Body of pancreas (tissue), 4 donors: ENCODE results near the gene STX16. TPM values are rescaled to one million over a fixed set of nuclear protein-coding genes. Genes with fewer than 3 reads are reported as not detected.

Experiments used
- ATAC-seq: fragments of 150-250 bp; one replicate; pipeline ENCODE4 v1.9.1; 2016
- DNase-seq, 4 donors: peaks; one replicate each; pipeline ENCODE4 v3.0.0-alpha.2; 2019
- H3K27ac ChIP-seq, 4 donors: fragments of 200-600 bp; sonication (generic); 1 replicate in 3 of 4; 2 replicates in 1 of 4; pipeline versions ENCODE4 v1.5.1 to v1.6.1; 2016 to 2019; ENCODE audit warnings: mild to moderate bottlenecking in 1 of 4, mixed read lengths in 1 of 4, moderate library complexity in 1 of 4
- H3K27me3 ChIP-seq, 2 donors: fragments of 200-600 bp; sonication (generic); one replicate each; pipeline ENCODE4 v1.6.0; 2016; ENCODE audit warnings: mild to moderate bottlenecking in 1 of 2
- H3K36me3 ChIP-seq, 2 donors: fragments of 200-600 bp; sonication (generic); replicated peaks in 1 of 2; 2 replicates each; pipeline ENCODE4 v1.5.1; 2016; ENCODE audit warnings: low read depth in 2 of 2; ENCODE audit not compliant: insufficient read depth in 1 of 2
- H3K4me1 ChIP-seq: fragments of 200-600 bp; sonication (generic); one replicate; pipeline ENCODE4 v1.6.0; 2016
- H3K4me3 ChIP-seq, 2 donors: fragments of 200-600 bp; sonication (generic); 1 replicate in 1 of 2; 2 replicates in 1 of 2; pipeline ENCODE4 v1.5.1; 2016 to 2019
- H3K9me3 ChIP-seq, 3 donors: fragments of 200-600 bp; sonication (generic); 1 replicate in 2 of 3; 2 replicates in 1 of 3; pipeline ENCODE4 v1.5.1; 2016
- CTCF ChIP-seq, 7 experiments: fragments of 450-650 bp in 4 of 7; fragments of 200-600 bp in 3 of 7; sonication (generic) in 3 of 7; IDR thresholded peaks; one replicate each; pipeline ENCODE4 v1.5.1; 2016 to 2019; ENCODE audit warnings: antibody characterized with exemption in 7 of 7
- POLR2A ChIP-seq, 3 donors: fragments of 450-650 bp; IDR thresholded peaks; one replicate each; pipeline ENCODE4 v1.6.1; 2016; ENCODE audit warnings: antibody characterized with exemption in 3 of 3, mild to moderate bottlenecking in 2 of 3
- WGBS, 2 donors: methylation state at CpG; one replicate each; pipeline ENCODE4 v1.1.5; 2017; 5-methylcytosine and 5-hydroxymethylcytosine counted together
- intact Hi-C: fragments of 100-400 bp; cut with DNase I; formaldehyde crosslinking; loops from one replicate; pipeline ENCODE4 v1.15.1; 2023
- total RNA-seq, 2 donors: library from RNA; depleted of rRNA; stranded (reverse); fragments of >200 nt; gene quantifications; one replicate each; pipeline ENCODE4 v1.1.0, GENCODE V29; 2016

Gene STX16
- total RNA-seq, 2 donors from 2014 or later: 55.0 to 69.5 TPM

DNA sequence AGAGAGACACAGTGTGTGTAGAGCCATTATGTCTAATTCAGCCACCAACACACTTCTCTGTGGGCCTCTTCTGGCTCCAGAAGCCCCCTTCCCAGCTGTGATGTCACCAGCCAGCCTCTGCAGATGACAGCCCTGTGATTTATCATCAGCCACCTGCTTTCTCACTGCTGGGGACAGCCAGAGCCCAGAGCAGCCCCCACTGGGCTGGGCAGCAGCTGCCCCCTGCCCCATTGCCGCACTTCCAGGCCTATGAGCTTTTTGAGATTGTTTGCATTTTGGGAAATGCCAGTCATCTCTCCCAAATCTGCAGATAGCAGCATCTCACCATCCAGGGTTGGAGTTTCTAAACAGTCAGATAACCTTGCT is 21.9 kb upstream of the STX16 start:
- 46 to 88% methylated on average over 1 of the region's 1 CpG for WGBS, 2 donors
- DNase-seq: no peak
- Histone ChIP-seq H3K9me3 (no peaks in the 10 kb centered on the region), H3K4me3 (no peak overlapping the region), H3K27ac (no peak overlapping the region), H3K36me3 (no peaks in the 10 kb centered on the region), H3K27me3 (no peaks in the 10 kb centered on the region), H3K4me1 (no peaks in the 10 kb centered on the region)
- intact Hi-C loops: no loop called here
- no peak for TF ChIP-seq POLR2A (IDR thresholded peaks at IDR 0.05)
- no peak for TF ChIP-seq CTCF (IDR thresholded peaks at IDR 0.05)
- no peak for ATAC-seq

DNA sequence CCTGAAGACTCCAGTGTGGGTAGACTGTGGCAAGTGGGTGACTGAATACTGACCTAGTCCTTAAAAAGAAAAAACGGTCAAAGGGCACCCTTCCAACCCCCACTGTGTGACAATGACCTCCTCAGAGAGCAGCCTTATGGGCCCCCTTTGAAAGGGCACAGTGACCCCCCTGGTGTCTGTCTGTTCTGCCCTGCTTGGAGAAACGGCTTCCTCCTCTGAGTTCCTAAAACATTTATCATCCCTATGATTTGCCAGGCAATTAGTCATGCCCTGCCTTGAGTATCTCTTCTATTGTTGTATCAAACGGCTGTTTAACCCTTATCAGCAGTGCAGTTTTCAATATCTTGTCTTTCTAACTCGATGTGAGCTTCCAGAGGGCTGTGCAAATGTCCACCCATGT is 21.0 kb upstream of the STX16 start:
- no peaks in the 10 kb centered on the region for H3K27me3 ChIP-seq
- TF ChIP-seq CTCF (IDR thresholded peaks at IDR 0.05) (no peak), POLR2A (IDR thresholded peaks at IDR 0.05) (no peak)
- H3K27ac ChIP-seq: no peak overlapping the region
- no peak overlapping the region for H3K4me3 ChIP-seq
- 6 to 19% methylated on average over 4 of the region's 4 CpGs for WGBS, 2 donors
- ATAC-seq (no peak), DNase-seq (no peak)
- no peaks in the 10 kb centered on the region for H3K4me1 ChIP-seq
- H3K36me3 ChIP-seq: no peaks in the 10 kb centered on the region
- no peaks in the 10 kb centered on the region for H3K9me3 ChIP-seq
- intact Hi-C loops: no loop called here

DNA sequence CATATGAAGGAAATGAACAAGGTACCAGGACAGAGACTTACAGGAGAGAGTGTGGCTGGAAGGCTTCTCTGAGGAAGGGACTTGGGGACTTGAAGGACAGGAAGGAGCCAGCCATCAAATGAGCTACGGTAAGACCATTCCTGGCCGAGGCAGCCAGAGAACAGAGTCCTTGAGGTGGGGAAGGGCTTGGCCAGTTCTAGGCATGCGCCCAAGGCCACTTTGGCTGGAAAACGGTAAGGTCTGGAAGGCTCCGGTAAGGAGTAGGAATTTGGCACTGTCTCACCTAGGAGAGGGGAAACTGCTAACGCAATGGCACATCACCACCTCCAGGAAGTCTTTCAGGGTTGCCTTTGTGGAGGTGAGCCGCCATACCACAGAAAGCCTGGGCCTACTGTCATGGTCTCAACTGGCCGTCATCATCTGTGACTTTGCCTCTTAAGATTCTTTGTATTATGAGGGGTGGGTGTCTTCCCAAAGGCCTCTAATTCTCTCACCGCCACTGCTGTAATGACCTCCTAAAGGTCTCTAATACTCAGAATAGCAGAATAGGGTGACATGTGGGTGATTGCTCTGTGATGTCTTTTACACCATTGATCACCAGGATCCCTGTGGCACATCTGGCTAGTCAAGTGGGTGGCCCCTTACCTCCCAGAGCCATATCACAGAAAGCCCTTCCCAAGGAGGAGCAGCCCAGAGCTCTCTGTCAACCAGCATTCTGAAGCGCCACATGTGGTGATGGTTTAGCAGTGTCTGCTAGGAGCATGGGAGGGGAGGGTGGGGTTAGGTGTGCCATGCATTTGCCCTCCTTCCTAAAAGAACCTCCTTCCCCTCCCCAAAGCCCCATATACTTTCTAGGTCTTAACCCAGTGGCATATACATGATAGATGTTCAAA is 17.7 kb upstream of the STX16 start:
- WGBS, 2 donors: 78 to 80% methylated on average over 10 of the region's 10 CpGs
- no peak overlapping the region for H3K4me3 ChIP-seq
- no peaks in the 10 kb centered on the region for H3K4me1 ChIP-seq
- no peaks in the 10 kb centered on the region for H3K36me3 ChIP-seq
- intact Hi-C loops: no loop called here
- no peaks in the 10 kb centered on the region for H3K9me3 ChIP-seq
- H3K27me3 ChIP-seq: no peaks in the 10 kb centered on the region
- ATAC-seq (no peak), DNase-seq (no peak)
- no peak overlapping the region for H3K27ac ChIP-seq
- TF ChIP-seq POLR2A (IDR thresholded peaks at IDR 0.05): no peak
- no peak for TF ChIP-seq CTCF (IDR thresholded peaks at IDR 0.05)

- intact Hi-C loops: no loop called here
- ATAC-seq: no peak
- Histone ChIP-seq H3K27ac (no peak overlapping the region), H3K36me3 (no peaks in the 10 kb centered on the region), H3K27me3 (no peaks in the 10 kb centered on the region), H3K4me3 (no peak overlapping the region), H3K4me1 (no peaks in the 10 kb centered on the region), H3K9me3 (no peaks in the 10 kb centered on the region)
- 68 to 73% methylated on average over 16 to 17 of the region's 17 CpGs for WGBS, 2 donors
- TF ChIP-seq CTCF (IDR thresholded peaks at IDR 0.05): no peak
- no peak for TF ChIP-seq POLR2A (IDR thresholded peaks at IDR 0.05)
- DNase-seq: no peak
These were observed 17.0 kb upstream of the STX16 start for GRCh38 chr20:58634059-58634458.
